ENCODE results near the gene SETD4. TPM values are rescaled to one million over a fixed set of nuclear protein-coding genes. Genes with fewer than 3 reads are reported as not detected.

The SETD4 gene
- total and polyA plus RNA-seq, 2 of the 13 experiments (the other 11 are each of a cell fraction or from before 2014, with no cell fraction given), result 7.1 to 14.4 TPM

DNA sequence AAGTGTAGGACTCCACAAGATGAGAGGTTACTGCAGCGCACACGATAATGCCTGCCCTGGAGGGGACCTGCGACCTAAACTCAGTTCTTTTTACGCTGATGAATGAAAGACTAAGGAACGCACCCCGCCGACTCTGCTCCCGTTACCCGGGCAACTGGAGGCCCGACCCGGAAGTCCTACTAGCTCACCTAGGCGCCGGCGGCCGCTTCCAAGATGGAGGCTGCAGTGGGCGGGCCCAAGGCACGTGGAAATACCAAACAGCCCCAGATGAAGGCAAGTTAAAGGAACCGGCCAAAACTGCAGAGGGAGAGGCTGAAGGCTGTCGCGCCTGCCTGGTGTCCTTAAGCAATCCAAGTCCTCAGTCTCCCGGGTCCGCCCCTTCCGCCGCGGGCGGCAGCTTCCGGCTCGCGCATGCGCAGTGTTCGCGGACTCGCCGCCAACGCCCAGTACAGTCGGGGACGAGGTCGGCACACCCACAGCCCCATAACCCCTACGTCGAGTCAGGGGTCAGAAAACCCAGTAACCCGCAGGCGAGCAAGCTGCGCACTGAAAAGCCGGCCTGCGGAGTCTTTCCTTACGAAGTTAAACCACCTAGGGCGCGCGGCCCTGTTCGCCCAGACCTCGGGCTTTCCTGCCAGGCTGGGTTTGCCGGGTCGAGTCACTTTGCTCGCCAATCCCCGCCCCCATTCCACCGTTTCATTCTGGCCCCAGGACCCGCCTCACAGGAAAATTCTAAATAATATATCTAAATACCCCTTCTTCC lies at the start of gene SETD4 (continued):
- TF ChIP-seq NAIF1 (CRISPR knock-in tag; IDR thresholded peaks at IDR 0.05; ENCODE audit: borderline replicate concordance), result peak; percentile 89; the same call in 1 of the 2 replicates
- no peak for TF ChIP-seq MEIS1 (CRISPR knock-in tag; IDR thresholded peaks at IDR 0.05; ENCODE audit: borderline replicate concordance)
- no peak for TF ChIP-seq ZFP1 (CRISPR knock-in tag; IDR thresholded peaks at IDR 0.05)
- TF ChIP-seq SMYD3 (CRISPR knock-in tag; IDR thresholded peaks at IDR 0.05), result peak; percentile 74; the same call in 1 of the 2 replicates
- peak; percentile 51; the same call in 1 of the 2 replicates for TF ChIP-seq ZNF558 (CRISPR knock-in tag; IDR thresholded peaks at IDR 0.05; ENCODE audit: borderline replicate concordance)
- TF ChIP-seq ARNT (IDR thresholded peaks at IDR 0.05), result no peak
- peak; percentile 82 for TF ChIP-seq SNAPC2 (CRISPR knock-in tag; IDR thresholded peaks at IDR 0.05)
- peak; percentile 63 for TF ChIP-seq TFDP2 (CRISPR knock-in tag; IDR thresholded peaks at IDR 0.05)
- TF ChIP-seq KIAA2018 (CRISPR knock-in tag; IDR thresholded peaks at IDR 0.05; ENCODE audit: borderline replicate concordance), result no peak
- 0 out of 2 replicates have a peak, but pooled peaks have one; percentile 3 for TF ChIP-seq ZBTB21 (CRISPR knock-in tag; IDR thresholded peaks at IDR 0.05)
- TF ChIP-seq SMAD3 (CRISPR knock-in tag; IDR thresholded peaks at IDR 0.05), result no peak
- peak; percentile 86 for TF ChIP-seq HDAC1 (CRISPR knock-in tag; IDR thresholded peaks at IDR 0.05)
- no peak for TF ChIP-seq RARA (CRISPR knock-in tag; IDR thresholded peaks at IDR 0.05)
- TF ChIP-seq ZNF260 (CRISPR knock-in tag; IDR thresholded peaks at IDR 0.05; ENCODE audit: borderline replicate concordance, low read depth), result no peak
- TF ChIP-seq BRCA1 (CRISPR knock-in tag; IDR thresholded peaks at IDR 0.05), result no peak
- no peak for TF ChIP-seq XBP1 (CRISPR knock-in tag; IDR thresholded peaks at IDR 0.05)
- peak; percentile 68; the same call in 1 of the 2 replicates for TF ChIP-seq TARDBP (CRISPR knock-in tag; IDR thresholded peaks at IDR 0.05)
- peak; percentile 39 for TF ChIP-seq ZNF607 (CRISPR knock-in tag; IDR thresholded peaks at IDR 0.05; ENCODE audit: borderline replicate concordance)
- no peak for TF ChIP-seq ZNF737 (CRISPR knock-in tag; IDR thresholded peaks at IDR 0.05; ENCODE audit: borderline replicate concordance)
- peak; percentile 97 for TF ChIP-seq ELF1 (CRISPR knock-in tag; IDR thresholded peaks at IDR 0.05)
- no peak for TF ChIP-seq ZNF414 (CRISPR knock-in tag; IDR thresholded peaks at IDR 0.05)

Measured in HepG2 (cell line).